HG03108 (cell line): ENCODE measurements around the gene CEP70.
"Not testable (repeated sequence)": the region's sequence is repeated elsewhere in the genome, so short reads cannot be mapped to it uniquely, and the experiment has no call there.

Source experiments
- ATAC-seq: cut with Tn5 transposase; IDR thresholded peaks from one replicate; pipeline ENCODE4 v1.9.1; 2021; ENCODE audit warnings: moderate library complexity; ENCODE audit not compliant: unreplicated experiment

CEP70 gene

DNA sequence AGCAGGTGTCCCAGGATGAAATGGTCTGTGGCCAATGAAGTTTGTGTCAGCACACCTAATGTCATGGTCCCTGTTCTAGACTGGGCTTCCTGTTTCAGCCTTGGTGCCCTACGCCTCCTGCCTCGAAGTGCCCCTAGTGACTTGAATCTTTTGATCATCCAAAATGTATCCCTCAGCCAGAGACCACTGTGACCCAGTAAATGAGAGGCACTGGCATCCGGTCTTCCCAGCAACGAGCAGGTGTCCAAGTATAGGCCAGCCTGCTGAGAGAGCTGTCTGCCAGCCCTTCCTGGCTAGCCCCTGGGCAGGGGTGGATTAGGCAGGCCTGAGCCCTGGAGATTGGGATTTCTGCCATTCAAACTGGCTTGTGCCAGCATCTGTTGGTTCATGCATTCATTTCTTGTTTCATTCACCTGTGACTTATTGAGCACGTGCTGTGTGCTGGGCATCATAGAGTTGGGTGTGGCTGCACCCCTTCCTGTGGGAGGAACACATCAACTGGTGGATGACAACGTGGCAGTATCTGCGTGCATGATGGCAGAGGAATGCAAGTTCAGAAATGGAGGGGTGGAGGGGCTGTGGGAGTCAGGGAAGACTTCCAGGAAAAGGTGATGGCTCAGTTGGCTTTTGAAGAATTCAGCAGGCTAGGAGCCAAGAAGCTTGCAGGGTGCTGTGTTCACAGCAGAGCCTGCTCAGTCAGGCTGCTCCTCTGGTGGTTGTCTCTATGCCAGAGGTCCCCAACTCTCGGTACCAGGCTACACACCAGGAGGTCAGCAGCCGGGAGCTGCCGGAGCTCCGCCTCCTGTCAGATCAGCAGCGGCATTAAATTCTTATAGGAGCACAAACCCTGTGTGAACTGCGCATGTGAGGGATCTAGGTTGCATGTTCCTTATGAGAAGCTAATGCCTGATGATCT, 138.0 kb downstream of the CEP70 start:
- no peak for ATAC-seq

DNA sequence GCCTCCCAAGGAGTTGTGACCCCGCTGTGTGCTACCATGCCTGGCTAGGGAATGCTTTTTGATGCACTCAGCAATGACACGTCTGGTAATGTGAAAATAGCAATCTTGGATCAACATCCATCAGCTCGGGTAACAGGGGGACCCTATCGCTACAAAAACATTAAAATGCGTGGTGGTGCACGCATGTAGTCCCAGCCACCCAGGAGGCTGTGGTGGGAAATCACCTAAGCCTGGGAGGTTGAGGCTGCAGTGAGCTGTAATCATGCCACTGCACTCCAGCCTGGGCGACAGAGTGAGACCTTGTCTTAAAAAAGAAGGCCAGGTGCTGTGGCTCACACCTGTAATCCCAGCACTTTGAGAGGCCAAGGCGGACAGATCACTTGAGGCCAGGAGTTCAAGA, 140.1 kb downstream of the CEP70 start:
- not testable (repeated sequence) for ATAC-seq

DNA sequence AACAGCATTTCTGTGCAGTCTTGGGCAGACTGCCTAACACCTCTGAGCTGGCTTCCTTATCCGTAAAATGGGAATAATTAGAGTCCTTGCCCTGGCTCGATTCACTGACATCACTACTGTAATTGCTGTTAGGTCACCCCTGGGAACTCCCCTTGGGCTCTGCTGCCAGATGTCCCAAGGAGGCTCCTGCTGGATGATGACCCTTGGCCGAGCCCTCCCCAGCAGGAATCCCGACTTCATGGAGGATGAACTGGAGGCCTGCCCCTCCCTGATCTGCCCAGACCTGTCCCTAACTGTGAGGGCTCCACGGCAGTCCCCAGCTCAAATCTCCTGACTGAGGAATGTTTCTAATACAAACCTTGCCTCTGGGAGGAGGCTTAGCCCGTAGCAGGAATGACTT, 141.6 kb downstream of the CEP70 start:
- no peak for ATAC-seq

DNA sequence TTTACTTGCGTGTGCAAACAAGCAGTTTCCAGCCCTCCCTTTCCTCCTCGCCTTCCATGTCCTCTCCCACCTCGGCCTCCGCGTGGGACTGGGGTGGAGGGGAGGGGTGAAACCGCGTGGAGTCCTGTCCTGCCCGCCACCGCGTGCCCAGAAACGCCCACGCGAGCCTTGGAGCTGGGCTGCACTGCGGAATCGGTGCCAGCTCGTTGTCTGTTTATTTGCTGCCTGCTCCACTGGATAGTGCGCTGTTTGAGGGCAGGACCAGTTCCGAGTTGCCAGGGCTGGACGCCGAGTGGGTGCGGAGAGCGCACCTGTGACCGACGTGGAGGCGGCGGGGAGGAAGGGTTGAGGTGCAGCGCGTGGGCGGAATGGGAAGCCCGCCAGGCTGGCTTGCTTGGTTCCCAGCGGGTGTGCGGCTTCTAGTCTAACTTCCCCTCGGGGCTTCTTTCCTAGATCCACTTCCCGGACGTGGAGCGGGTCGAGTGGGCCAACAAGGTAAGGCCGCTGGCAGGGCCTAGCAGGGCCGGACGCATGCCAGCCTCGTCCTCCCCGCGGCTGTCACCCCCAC, 142.4 kb downstream of the CEP70 start:
- ATAC-seq = no peak

DNA sequence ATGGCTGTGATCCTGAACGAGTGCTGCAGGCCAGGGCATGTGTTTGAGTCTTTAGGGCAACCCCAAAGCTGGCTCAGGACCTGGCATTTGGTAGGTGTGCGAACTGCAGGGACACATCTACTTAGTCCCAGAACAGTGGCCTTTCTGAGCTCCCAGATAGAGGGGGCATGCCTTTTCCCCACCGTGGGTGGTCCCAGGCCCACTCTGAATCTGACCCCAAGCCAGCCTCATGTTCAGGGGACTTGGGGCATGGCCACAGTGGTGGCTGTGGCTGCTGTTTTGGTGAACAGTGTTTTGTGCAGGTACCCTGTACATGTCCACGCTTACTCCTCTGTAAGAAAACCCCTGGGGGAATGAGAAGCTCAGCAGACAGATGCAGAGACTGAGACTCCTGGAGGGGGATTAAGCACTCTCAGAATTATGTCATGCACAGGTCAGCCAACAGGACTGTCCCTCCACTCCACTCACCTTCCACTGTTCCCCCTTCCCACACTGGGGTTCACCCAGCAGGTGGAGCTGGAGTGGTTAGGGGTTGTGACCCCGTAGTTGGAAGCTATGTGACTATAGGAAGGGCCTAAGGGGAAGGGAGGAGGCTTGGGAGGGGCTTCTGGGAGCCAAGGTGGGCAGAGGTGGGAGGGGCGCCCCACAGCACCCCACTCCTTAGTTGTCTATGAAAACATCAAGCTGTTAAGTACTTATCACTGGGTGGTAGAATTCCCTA, 143.2 kb downstream of the CEP70 start:
- no peak for ATAC-seq

DNA sequence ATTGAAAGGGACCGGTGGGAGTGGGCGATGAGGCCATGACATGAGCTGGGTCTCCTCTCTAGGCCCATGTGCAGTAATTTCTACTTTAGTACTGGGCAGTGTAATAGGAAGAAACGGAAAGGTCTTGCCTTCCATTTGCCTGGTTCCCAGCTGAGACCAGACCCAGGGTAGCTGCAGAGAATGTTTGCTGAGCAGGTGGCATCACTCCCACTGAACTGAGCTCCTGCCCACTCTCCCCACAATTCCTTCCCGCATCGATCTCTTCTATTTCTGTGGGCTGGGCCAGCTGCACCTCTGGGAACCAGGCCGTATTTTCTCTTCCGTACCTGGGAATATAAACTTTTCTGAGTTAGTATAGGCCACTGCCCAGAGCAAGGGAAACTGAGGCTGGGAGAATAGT, 143.9 kb downstream of the CEP70 start:
- no peak for ATAC-seq

DNA sequence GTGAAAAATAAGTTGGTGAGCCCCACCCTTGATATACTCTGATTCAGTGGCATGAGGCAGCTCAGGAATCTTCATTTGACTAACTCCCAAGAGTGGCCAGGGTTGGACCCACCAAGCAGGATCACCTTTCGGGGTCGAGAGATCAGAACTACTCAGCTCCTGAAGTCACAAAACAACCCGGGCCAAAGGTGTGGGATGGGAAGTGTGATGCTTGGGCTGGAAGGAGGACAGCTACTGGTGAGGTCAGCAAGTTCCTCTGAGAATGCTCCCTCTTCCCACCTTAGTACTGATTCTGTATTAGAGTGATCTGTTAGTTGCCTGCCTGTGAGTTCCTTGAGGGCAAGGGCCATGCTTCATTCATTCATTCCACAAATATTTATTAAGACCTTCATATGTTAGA, 144.6 kb downstream of the CEP70 start:
- no peak for ATAC-seq

DNA sequence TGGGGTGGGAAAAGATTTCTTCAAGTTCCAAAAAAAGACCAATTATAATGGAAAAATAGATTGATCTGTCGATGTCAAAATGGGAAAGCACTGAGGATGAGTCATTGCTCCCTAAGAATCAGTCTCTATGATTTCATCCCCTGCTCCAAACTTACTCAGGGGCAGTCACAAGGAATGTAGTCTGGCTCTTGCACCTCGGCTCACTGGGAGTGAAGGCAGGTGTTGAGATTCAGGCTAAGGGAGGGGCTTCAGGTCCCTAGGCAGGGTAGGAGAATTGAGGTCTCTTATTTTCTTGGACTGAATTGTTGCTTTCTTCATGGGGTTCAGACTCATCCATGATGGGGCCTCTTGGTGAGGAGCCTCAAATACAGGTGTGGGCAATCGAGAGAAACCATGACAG, 145.4 kb downstream of the CEP70 start:
- ATAC-seq = no peak

DNA sequence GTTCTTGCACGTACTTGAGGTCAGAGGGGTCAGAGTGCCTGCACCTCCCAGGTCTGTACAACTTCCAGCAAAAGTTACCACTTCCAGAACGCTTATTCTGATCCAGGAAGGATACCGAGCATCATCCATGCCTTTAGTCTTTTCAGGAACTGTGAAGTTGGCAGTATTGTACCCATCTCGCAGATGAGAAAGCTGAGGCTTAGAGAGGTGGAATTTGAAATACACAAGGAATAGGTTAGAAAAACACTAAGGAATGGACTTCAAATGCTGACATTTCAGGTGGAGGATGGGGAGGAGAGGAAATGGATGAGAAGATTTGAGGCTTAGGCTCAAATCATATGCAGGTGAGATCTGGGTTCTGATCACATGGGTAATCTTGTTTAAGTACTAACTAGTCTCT, 148.4 kb downstream of the CEP70 start:
- no peak for ATAC-seq

DNA sequence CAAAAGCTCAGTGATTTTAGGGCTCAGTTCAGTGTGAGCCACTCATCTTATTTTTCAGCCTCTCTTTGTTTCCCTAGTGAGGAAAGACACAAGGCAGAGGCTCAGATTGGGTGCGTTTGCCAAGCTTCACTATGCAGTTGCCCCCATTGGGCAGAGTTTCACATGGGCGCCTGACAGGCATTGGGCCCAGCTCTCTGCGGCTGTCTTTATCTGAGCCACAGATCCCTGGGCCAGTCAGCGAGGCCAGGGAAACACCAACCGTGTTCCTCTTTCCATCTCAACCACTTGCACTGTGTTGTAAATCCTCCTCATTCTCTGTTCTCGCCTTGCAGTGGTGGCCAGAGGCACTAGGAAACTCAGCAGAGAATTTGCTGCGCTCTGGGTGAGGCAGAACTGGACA, 148.8 kb downstream of the CEP70 start:
- ATAC-seq = no peak
